ENCODE measurements around the gene IQCH. TPM values are rescaled to one million over a fixed set of nuclear protein-coding genes. Genes with fewer than 3 reads are reported as not detected.
"Not testable (repeated sequence)": the region's sequence is repeated elsewhere in the genome, so short reads cannot be mapped to it uniquely, and the experiment has no call there.

IQCH gene
- total and polyA plus RNA-seq, 12 donors = 0.29 to 2.6 (median 1.2) TPM

DNA sequence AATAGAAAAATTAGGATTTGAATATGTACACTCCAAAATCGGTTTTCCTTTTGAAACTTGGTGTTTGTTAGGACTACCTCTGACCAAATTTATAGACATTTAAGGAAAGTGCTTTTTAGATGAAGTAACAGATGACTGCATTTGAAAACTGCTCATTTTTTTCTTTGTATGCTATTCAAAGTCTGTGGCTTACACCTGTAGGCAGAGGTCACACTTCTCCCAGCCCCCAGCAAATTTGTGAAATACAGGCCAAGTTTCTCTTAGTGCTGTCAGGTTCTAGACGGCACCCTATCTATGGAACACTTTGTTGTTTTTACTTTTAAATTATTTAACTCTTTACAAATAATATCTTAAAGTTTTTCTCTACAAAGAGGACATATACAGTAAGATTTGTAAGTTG, 165.6 kb downstream of the IQCH start:
- Histone ChIP-seq H3K4me1 (no peaks in the 10 kb centered on the region), H3K27ac (no peak overlapping the region), H3K9me3 (no peaks in the 10 kb centered on the region), H3K4me3 (no peak overlapping the region), H3K36me3 (peaks cover 0 to 17% (median 0%) of the 10 kb centered on the region in 9 donors), H3K27me3 (no peaks in the 10 kb centered on the region)
- no peak for DNase-seq
- intact Hi-C loops (cut with DNase I) = no loop called here
- ATAC-seq = no peak
- TF ChIP-seq, protein P1, sequence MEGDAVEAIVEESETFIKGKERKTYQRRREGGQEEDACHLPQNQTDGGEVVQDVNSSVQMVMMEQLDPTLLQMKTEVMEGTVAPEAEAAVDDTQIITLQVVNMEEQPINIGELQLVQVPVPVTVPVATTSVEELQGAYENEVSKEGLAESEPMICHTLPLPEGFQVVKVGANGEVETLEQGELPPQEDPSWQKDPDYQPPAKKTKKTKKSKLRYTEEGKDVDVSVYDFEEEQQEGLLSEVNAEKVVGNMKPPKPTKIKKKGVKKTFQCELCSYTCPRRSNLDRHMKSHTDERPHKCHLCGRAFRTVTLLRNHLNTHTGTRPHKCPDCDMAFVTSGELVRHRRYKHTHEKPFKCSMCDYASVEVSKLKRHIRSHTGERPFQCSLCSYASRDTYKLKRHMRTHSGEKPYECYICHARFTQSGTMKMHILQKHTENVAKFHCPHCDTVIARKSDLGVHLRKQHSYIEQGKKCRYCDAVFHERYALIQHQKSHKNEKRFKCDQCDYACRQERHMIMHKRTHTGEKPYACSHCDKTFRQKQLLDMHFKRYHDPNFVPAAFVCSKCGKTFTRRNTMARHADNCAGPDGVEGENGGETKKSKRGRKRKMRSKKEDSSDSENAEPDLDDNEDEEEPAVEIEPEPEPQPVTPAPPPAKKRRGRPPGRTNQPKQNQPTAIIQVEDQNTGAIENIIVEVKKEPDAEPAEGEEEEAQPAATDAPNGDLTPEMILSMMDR (IDR thresholded peaks at IDR 0.05) = no peak
- 75% methylated on average over 2 of the region's 2 CpGs for WGBS, 2 donors

DNA sequence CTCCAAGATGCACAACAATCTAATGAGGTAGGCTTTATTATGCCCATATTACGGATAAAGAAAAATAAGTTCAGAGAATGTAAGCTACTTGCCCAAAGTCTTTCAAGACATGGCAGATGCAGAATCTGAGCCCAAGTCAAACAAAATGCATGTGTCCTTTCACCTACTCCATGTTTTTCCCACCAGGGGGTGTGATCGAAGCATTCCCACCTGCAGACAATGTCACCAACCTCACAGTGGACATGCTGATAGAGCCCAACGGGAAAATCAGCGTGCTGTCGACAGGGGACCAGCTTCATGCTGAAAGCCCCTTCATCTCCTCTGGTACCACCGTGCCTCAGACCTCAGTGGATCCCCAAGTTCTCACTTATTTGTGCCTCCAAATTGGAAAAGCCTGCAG, 166.5 kb downstream of the IQCH start:
- 82 to 83% methylated on average over 6 of the region's 6 CpGs for WGBS, 2 donors
- intact Hi-C loops (cut with DNase I) = no loop called here
- ATAC-seq (no peak), DNase-seq (no peak)
- Histone ChIP-seq H3K27me3 (no peaks in the 10 kb centered on the region), H3K36me3 (peaks cover 0 to 17% (median 0%) of the 10 kb centered on the region in 9 donors), H3K4me3 (no peak overlapping the region), H3K27ac (no peak overlapping the region), H3K9me3 (no peaks in the 10 kb centered on the region), H3K4me1 (no peaks in the 10 kb centered on the region)
- TF ChIP-seq, protein P1 (IDR thresholded peaks at IDR 0.05) = no peak

DNA sequence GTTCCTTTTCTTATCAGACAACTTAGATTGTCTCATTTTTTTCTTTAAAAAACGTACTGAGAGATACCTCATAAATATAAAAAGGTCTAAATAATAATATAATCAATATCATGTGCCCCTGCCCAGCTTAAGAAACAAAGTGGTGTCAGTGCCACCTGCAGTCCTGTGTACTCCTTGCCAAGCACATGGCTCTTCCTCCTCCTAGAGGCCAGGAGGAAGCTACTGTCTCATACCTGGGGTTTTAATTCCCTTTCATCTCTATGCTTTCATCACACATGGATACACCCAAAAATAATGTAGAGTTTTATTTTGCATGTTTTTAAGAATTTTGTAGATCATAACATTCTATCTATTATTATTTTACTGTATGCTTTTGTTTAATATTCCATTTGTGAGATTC, 167.7 kb downstream of the IQCH start:
- ATAC-seq = no peak
- Histone ChIP-seq H3K9me3 (no peaks in the 10 kb centered on the region), H3K36me3 (peaks cover 0 to 17% (median 0%) of the 10 kb centered on the region in 9 donors), H3K27me3 (no peaks in the 10 kb centered on the region), H3K27ac (no peak overlapping the region), H3K4me1 (no peaks in the 10 kb centered on the region), H3K4me3 (no peak overlapping the region)
- 84 to 88% methylated on average over 1 of the region's 1 CpG for WGBS, 2 donors
- no peak for DNase-seq
- intact Hi-C loops (cut with DNase I) = no loop called here
- TF ChIP-seq, protein P1 (IDR thresholded peaks at IDR 0.05) = no peak

DNA sequence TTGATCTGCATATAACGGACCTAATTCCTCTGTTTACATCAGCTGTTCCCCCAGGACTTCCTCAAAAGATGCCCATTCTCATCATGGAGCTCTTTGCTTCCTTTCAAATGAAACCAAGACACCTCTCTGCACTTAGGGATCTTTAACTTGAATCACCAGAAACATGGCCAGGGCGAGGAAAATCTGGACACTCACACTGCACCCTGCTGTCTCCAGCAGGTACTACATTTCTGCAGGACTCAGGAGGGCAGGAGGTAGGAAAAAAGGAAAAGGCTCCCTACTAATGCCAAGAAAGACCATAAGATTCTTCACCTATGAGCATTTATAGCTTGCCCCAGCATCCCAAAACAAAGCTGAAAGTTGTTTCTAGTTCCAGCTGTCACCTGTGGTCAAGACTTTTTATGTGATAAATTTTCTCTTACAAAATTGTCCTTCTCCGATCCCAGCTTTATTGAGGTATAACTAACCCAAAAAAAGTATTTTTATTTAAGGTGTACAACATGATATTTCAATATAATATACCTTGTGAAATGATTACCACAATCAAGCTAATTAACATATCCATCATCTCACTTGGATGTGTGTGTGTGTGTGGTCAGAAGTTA, 179.0 kb downstream of the IQCH start:
- TF ChIP-seq, protein P1 (IDR thresholded peaks at IDR 0.05) = peak; percentile 43 to 80 (median 71)
- H3K27me3 ChIP-seq = no peaks in the 10 kb centered on the region
- DNase-seq = peak in 1 of 2 donors; percentile 29
- H3K4me3 ChIP-seq = no peak overlapping the region
- no peaks in the 10 kb centered on the region for H3K9me3 ChIP-seq
- 59 to 62% methylated on average over 3 of the region's 3 CpGs for WGBS, 2 donors
- intact Hi-C loops (cut with DNase I) = loop anchor here (1.0 to 5.0 kb wide), 3 partner anchors 486 to 487 kb away; no protein-coding TSS in a partner anchor
- ATAC-seq = peak in 7 of 8 donors; percentile 37 to 71 (median 62)
- H3K4me1 ChIP-seq = no peaks in the 10 kb centered on the region
- no peaks in the 10 kb centered on the region for H3K36me3 ChIP-seq
- H3K27ac ChIP-seq = no peak overlapping the region

DNA sequence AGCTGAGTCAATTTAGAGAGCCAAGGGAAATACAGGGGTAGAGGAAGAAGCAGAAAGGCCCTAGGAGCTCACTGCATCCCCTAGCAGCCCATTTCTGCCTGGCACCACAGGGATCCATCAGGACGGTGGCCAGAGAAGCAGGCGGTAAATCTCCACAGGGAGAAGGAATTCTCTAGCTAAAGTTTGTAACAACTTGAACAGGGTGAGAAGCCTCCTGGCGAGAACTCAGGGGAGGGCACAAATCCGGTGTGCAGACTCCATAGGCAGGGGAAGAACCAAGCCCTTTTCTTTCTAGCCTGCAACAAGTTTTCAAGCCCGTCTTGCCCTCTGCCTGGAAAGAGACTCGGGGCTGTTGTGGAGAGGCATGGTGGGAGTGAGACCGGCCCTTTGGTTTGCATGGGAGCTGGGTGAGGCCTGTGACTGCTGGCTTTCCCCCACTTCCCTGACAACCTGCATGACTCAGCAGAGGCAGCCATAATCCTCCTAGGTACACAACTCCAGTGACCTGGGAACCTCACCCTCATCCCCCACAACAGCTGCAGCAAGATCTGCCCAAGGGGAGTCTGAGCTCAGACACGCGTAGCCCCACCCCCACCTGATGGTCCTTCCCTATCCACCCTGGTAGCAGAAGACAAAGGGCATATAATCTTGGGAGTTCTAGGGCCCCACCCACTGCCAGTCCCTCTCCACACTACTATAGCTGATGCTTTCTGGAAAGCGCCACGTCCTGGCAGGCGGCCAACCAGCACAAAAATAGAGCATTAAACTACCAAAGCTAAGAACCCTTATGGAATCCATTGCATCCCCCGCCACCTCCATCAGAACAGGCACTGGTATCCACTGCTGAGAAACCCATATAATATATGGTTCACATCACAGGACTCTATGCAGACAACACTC, 182.0 kb downstream of the IQCH start:
- intact Hi-C loops (cut with DNase I); ATAC-seq; H3K36me3 ChIP-seq; H3K4me3 ChIP-seq; H3K27ac ChIP-seq; H3K27me3 ChIP-seq; H3K9me3 ChIP-seq; H3K4me1 ChIP-seq: not testable (repeated sequence)
- peak in 1 of 2 donors; percentile 35 for DNase-seq
- 78 to 83% methylated on average over 13 of the region's 13 CpGs for WGBS, 2 donors
